Panc1 (cell line): ENCODE results near the gene SEPHS2.

Experiments used
- POLR2AphosphoS5 ChIP-seq: IDR thresholded peaks from 2 replicates; pipeline ENCODE4 v1.6.1; 2012; ENCODE audit warnings: mild to moderate bottlenecking, low read depth, low read length, moderate library complexity
- SIN3A ChIP-seq: IDR thresholded peaks from 2 replicates; pipeline ENCODE4 v1.6.1; 2012; ENCODE audit warnings: low read depth, mild to moderate bottlenecking, low read length, moderate library complexity, borderline replicate concordance; ENCODE audit not compliant: insufficient read depth
- TCF7L2 ChIP-seq: IDR thresholded peaks from 2 replicates; pipeline ENCODE4 v1.6.1; 2011; ENCODE audit warnings: mild to moderate bottlenecking, low read depth, low read length, inconsistent platforms
- TF ChIP-seq, protein P1 (sequence below), 2 experiments: IDR thresholded peaks; 2 replicates each; pipeline ENCODE4 v1.6.1; 2011 to 2012; ENCODE audit warnings: low read depth in 2 of 2, control low read depth in 1 of 2, low read length in 1 of 2, mild to moderate bottlenecking in 1 of 2, moderate library complexity in 1 of 2; ENCODE audit not compliant: insufficient read depth in 1 of 2
- TF ChIP-seq, protein P2 (sequence below): fragments of 450-650 bp; IDR thresholded peaks from 2 replicates; pipeline ENCODE4 v1.5.1; 2017; ENCODE audit warnings: mild to moderate bottlenecking

DNA sequence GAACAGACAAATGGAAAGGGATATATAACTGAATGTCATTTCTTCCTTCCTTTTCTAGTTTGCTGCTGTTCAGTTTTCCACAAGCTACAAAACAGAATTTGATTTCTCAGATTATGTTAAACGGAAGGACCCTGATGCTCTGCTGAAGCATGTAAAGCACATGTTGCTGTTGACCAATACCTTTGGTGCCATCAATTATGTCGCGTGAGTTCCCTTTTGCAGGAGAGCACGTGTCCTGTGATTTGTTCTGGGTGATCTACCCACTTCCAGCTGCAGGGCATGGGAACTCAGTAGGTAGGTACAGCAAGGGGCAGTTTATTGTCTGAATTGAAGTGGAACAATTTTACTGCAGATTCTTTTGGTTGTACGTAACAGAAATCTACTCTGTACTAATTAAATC lies 35.7 kb upstream of the SEPHS2 start:
- TF ChIP-seq, protein P1, sequence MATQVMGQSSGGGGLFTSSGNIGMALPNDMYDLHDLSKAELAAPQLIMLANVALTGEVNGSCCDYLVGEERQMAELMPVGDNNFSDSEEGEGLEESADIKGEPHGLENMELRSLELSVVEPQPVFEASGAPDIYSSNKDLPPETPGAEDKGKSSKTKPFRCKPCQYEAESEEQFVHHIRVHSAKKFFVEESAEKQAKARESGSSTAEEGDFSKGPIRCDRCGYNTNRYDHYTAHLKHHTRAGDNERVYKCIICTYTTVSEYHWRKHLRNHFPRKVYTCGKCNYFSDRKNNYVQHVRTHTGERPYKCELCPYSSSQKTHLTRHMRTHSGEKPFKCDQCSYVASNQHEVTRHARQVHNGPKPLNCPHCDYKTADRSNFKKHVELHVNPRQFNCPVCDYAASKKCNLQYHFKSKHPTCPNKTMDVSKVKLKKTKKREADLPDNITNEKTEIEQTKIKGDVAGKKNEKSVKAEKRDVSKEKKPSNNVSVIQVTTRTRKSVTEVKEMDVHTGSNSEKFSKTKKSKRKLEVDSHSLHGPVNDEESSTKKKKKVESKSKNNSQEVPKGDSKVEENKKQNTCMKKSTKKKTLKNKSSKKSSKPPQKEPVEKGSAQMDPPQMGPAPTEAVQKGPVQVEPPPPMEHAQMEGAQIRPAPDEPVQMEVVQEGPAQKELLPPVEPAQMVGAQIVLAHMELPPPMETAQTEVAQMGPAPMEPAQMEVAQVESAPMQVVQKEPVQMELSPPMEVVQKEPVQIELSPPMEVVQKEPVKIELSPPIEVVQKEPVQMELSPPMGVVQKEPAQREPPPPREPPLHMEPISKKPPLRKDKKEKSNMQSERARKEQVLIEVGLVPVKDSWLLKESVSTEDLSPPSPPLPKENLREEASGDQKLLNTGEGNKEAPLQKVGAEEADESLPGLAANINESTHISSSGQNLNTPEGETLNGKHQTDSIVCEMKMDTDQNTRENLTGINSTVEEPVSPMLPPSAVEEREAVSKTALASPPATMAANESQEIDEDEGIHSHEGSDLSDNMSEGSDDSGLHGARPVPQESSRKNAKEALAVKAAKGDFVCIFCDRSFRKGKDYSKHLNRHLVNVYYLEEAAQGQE (IDR thresholded peaks at IDR 0.05; ENCODE audit: insufficient read depth in 1 of 2, low read depth in 2 of 2, low read length in 1 of 2): no peak
- TF ChIP-seq, protein P2, sequence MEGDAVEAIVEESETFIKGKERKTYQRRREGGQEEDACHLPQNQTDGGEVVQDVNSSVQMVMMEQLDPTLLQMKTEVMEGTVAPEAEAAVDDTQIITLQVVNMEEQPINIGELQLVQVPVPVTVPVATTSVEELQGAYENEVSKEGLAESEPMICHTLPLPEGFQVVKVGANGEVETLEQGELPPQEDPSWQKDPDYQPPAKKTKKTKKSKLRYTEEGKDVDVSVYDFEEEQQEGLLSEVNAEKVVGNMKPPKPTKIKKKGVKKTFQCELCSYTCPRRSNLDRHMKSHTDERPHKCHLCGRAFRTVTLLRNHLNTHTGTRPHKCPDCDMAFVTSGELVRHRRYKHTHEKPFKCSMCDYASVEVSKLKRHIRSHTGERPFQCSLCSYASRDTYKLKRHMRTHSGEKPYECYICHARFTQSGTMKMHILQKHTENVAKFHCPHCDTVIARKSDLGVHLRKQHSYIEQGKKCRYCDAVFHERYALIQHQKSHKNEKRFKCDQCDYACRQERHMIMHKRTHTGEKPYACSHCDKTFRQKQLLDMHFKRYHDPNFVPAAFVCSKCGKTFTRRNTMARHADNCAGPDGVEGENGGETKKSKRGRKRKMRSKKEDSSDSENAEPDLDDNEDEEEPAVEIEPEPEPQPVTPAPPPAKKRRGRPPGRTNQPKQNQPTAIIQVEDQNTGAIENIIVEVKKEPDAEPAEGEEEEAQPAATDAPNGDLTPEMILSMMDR: no peak
- no peak for TF ChIP-seq POLR2AphosphoS5
- TF ChIP-seq TCF7L2: no peak
- no peak for TF ChIP-seq SIN3A
